Vagina (tissue), 2 donors: ENCODE results near the gene ROR1.

ENCODE experiments used
- CTCF ChIP-seq, 3 experiments: fragments of 450-650 bp in 2 of 3; fragments of 200-600 bp in 1 of 3; sonication (generic) in 1 of 3; IDR thresholded peaks; one replicate each; pipeline ENCODE4 v1.5.1; 2017 to 2019; ENCODE audit warnings: antibody characterized with exemption in 3 of 3, mild to moderate bottlenecking in 2 of 3, moderate library complexity in 2 of 3
- POLR2A ChIP-seq, 2 donors: fragments of 450-650 bp; IDR thresholded peaks; one replicate each; pipeline ENCODE4 v1.6.1; 2017; ENCODE audit warnings: antibody characterized with exemption in 2 of 2, mild to moderate bottlenecking in 2 of 2, moderate library complexity in 2 of 2
- POLR2AphosphoS5 ChIP-seq, 2 donors: sonication (generic); formaldehyde crosslinking; IDR thresholded peaks; one replicate each; pipeline ENCODE4 v1.9.0; 2017; ENCODE audit warnings: antibody characterized with exemption in 2 of 2, mild to moderate bottlenecking in 2 of 2, low read depth in 1 of 2; ENCODE audit not compliant: insufficient read depth in 1 of 2

DNA sequence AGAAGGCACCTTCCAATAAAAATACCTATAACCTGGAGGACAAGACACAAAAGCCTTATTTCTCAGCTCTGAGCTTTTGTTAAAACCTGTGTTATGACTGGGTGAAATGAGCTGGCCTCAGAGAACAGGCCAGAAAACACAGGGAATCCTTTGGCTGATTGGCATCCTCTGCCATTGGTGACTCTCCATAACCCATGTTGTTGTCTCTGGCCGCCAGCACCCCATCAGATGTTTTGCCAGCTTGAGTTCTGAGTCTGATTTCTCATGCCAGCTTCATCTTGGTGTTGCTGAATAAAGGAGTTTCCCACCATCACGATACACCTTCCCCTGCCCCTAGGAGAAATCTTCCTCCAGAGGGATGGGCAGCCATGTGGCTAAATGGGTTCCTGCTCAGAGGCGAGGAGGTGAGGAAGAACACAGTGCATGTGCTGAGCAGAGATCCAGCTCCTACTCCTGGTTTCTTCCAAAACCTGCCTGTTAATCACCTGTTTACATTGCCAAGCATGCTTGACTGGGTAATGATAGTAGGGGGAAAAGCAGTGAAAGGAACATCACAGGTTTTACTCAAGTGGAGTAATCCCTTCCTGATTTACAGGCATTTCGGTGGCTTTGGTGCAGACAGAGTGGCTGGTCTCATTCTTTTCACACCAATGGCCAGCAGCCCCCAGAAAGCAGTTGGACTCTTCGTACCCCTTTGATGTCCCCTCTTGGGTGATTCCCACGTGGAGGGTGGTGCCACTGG lies 109.8 kb downstream of the ROR1 start:
- no peak for TF ChIP-seq CTCF (IDR thresholded peaks at IDR 0.05)
- no peak for TF ChIP-seq POLR2A (IDR thresholded peaks at IDR 0.05)
- no peak for TF ChIP-seq POLR2AphosphoS5 (IDR thresholded peaks at IDR 0.05; ENCODE audit: insufficient read depth in 1 of 2, low read depth in 1 of 2)
